ENCODE results near the gene AFG1L.

The AFG1L gene

DNA sequence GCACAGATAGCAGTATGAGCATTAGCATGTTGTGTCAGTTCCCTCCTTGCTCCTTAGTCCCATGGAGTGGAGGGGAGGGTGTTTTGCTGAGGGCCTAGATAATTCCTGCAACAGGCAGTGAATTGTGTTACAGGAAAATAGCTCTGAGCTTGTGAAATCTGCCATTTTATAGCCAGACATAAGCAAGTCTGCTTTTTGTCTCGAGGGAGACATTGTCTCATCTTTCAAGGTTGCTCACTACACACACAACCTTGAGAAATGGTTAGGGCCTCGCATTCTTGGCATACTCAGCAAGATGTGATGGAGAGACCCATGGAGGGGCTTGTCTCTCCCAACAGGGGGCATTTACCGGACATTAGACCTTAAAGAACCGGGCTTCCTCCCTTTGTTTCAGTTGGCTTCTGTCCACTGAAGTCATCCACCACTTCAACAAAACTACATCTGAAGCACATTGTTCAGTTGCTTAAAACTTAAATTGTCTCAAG is 157.9 kb downstream of the AFG1L start:
- DNase-seq (ENCODE audit: low read depth in 2 of 2), result no peak

DNA sequence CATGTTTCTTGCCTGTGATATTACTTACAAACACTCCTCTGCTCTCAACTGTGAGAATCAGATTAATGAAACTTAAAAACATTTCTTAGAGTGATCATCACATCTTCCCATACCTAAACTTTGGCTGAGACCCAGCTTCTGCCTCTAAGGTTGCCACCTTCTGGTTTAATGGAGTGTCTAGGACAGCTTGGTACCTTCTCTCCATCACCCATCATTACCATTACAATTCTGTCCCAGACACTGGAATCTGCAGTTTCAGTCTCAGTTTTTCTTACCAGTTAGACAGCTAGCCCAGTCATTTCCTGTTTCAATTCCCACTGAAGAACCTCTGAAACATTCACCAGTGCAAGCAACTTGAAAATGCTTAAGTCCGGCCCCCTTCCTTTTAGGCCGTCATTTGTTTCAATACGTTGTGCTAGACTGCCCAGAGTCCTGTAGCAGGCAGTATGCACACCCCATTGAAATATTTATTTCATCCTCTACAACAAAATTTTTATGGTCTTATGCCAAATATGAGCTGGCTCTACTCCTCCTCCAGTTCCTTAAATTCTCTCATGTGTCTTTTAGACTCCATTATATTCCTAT is 158.8 kb downstream of the AFG1L start:
- no peak for DNase-seq (ENCODE audit: low read depth in 2 of 2)

DNA sequence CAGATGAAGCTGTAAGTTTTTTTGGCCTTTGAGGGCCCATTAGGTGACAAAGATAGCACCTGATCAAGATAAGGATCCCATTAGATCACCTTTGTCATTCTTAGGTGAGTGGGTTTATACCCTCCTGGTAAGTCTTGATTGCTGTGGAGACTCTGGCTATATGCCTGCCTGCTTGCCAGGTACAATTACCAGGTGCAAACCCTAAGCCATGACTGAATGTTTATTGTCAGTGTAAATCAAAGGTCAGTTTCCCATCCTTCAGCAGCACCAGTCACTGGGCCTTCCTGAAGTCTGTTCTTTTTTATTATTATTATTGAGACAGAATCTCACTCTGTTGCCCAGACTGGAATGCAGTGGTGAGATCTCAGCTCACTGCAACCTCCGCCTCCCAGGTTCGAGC is 159.5 kb downstream of the AFG1L start:
- no peak for DNase-seq (ENCODE audit: low read depth in 2 of 2)

DNA sequence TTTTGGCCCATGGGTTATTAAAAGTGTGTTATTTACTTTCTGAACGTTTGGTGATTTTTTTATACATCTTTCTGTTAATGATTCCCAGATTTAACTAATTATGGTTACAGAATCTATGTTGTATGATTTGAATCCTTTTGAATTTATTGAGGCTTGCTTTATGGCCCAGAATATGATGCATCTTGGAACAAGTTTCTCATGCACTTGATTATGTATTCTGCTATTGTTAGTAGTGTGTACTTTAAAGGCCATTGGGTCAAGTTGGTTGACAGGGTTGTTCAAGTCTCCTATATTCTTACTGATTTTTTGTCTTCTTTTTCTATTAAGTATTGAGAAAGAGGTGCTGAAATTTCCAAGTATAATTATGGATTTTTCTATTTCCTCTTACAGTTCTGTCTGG is 160.8 kb downstream of the AFG1L start:
- no peak for DNase-seq (ENCODE audit: low read depth in 2 of 2)

DNA sequence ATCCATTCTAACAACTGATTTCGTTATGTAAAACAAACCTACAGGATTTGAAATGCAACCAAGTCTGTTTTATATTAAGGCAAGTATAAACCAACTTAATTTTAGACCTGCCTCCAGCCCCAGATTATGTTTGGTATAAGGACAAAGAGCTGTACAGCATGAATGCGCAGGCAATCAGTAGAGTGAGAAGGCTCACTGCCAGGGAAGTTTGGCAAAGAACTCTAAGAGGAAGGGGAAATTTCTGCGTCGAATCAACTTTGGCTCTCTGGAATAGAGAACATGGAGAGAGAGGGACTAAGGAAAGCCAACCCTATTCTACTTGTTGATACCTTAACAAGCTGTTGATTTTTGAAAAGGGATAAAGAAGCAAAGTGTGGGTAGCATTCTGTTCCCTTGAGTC is 168.9 kb downstream of the AFG1L start:
- DNase-seq (ENCODE audit: low read depth in 2 of 2), result no peak

GRCh38 chr6:108464418-108465097 is 169.7 kb downstream of the AFG1L start:
- DNase-seq (ENCODE audit: low read depth in 2 of 2), result no peak

- no peak for DNase-seq (ENCODE audit: low read depth in 2 of 2)
These were observed 170.2 kb downstream of the AFG1L start for GRCh38 chr6:108465098-108465495.

GRCh38 chr6:108468346-108468745 is 173.5 kb downstream of the AFG1L start:
- no peak for DNase-seq (ENCODE audit: low read depth in 2 of 2)

GRCh38 chr6:108469316-108469715 is 174.5 kb downstream of the AFG1L start:
- DNase-seq (ENCODE audit: low read depth in 2 of 2), result no peak

GRCh38 chr6:108473197-108473596 is 178.3 kb downstream of the AFG1L start:
- no peak for DNase-seq (ENCODE audit: low read depth in 2 of 2)

DNA sequence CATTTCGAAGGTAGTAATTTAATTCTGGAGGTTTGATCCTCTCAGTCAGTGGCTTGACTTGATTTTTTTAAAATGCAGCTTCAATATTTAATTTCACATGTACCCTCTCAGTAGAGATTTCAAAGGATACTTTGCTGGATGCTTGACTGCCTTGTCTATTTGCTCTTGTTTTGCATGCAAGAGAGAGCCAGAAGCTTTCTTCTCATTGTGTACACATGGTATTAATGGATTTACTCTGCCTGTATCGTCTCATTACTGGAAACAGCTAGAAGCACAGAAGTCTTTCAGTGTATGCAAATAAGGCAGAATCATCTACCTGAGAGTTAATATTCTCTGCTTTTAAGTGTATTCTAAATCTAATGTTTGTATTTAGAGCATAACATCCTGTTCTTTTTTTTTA is 181.5 kb downstream of the AFG1L start:
- no peak for DNase-seq (ENCODE audit: low read depth in 2 of 2)

GRCh38 chr6:108476847-108477430 is 182.1 kb downstream of the AFG1L start:
- no peak for DNase-seq (ENCODE audit: low read depth in 2 of 2)

DNA sequence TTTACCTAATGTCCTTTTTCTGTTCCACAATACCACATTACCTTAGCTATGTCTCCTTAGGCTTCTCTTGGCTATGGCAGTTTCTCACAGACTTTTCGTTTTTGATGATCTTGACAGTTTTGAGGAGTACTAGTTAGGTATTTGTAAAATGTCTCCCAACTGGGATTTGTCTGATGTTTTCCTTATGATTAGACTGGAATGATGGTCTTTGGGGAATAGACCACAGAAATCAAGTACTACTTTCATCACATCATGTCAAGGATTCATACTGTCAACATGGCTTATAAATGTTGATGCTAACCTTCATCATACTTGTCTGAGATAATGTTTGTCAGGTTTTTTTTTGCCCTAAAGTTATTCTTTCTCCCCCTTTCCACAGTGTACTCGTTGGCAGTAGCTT is 187.7 kb downstream of the AFG1L start:
- no peak for DNase-seq (ENCODE audit: low read depth in 2 of 2)

GRCh38 chr6:108484016-108484415 is 189.2 kb downstream of the AFG1L start:
- no peak for DNase-seq (ENCODE audit: low read depth in 2 of 2)

DNA sequence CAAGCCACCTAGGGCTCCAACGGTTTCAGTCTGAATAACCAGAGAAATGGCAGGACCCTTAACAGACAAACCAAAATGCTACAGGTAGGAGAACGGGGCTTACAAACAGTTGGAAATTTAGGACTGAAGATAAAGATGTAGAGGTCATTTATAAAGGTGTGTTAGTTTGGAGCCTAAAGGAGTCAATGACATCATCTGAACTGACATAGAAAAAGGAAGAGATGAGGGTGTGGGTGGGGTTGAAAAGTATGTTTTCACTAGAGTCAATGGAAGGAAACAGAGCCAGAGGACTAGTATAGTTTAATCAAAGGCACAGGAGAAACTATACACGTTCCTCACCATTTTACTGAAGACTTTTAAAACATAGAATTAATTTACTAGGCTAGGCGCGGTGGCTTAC is 194.8 kb downstream of the AFG1L start:
- DNase-seq (ENCODE audit: low read depth in 2 of 2), result no peak

DNA sequence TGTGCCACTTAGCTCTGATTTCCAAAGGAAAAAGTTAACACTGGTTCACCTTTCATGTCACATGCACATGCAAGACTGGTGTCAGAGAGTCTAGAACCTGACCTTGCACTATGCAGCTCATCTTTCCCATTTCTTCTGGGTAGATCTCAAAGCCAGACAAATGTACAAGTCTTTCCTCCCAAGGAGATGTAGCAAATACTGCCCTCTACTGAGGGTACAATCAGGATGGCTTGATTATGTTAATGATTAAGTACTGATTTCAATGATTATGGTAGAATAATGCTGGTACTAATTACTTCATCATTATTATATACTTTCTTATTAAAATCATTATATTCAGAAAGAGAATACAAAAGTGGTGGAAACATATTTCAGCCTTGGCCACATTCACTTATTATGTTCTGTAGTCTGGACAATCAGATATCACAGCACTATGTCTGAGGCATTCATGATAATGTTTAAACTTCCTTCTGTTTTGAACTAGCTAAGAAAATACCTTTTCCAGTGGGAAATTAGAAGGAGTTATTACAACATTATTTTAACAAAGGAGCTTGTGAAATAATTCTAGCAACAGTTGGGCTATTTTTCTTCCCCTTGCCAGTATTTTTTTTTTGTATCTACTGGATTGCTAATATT is 197.4 kb downstream of the AFG1L start:
- no peak for DNase-seq (ENCODE audit: low read depth in 2 of 2)

DNA sequence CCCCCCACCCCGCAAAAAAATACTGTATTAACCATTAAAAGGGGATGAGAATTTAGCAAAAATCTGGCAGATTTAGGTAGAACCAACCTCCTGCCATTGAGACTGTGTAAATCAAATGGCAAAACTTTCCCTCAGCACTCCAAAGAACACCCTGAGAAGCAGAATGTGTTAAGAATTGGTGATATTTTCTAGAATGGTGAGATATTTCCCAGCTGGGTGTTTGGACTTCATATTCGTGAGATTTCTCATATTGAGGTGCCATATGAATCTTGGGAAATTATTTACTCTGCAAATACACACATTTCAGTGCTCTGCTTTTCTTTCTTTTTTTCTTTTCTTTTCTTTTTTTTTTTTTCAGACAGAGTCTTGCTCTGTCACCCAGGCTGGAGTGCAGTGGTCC is 199.6 kb downstream of the AFG1L start:
- no peak for DNase-seq (ENCODE audit: low read depth in 2 of 2)

GRCh38 chr6:108497883-108498282 is 203.0 kb downstream of the AFG1L start:
- no peak for DNase-seq (ENCODE audit: low read depth in 2 of 2)

- DNase-seq (ENCODE audit: low read depth in 2 of 2), result no peak
These were observed 206.7 kb downstream of the AFG1L start for GRCh38 chr6:108501559-108501958.

- DNase-seq (ENCODE audit: low read depth in 2 of 2), result no peak
These were observed 208.0 kb downstream of the AFG1L start for GRCh38 chr6:108502832-108503231.

GRCh38 chr6:108507316-108507715 is 212.5 kb downstream of the AFG1L start:
- DNase-seq (ENCODE audit: low read depth in 2 of 2), result no peak

- no peak for DNase-seq (ENCODE audit: low read depth in 2 of 2)
These were observed 215.8 kb downstream of the AFG1L start for GRCh38 chr6:108510461-108511319.
